NCI-H524 (cell line): Measurements from ENCODE around the gene SAMMSON.

Experiments used
- DNase-seq, 2 experiments: peaks; one replicate each; lab custom pipeline; 2025; lab: John Stamatoyannopoulos, UW

The SAMMSON gene

GRCh38 chr3:69999140-70000027 lies at the start of gene SAMMSON:
SAMMSON (plus strand) TSS chr3:69999733.
- no peak for DNase-seq

- no peak for DNase-seq
Observed at GRCh38 chr3:69951616-69952015, 47.9 kb upstream of the SAMMSON start.

DNA sequence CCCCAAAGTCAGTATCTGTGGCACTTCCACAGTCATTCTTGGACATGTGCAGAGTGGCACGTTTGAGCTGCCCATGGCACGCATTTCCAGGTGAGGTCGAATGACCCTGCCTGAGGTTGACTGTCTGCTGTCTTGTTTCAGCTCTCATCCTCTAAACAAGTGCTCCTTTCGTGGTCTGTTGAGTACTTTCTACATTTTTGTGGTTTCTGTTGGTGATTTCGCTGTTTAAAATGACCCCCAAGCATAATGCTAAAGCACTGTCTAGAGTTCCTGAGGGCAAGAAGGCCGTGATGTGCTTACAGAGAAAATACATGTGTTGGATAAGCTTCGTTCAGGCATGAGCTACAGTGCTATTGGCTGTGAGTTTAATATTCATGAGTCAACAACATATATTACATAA lies 40.0 kb upstream of the SAMMSON start:
- no peak for DNase-seq

GRCh38 chr3:69961706-69962439 lies 37.7 kb upstream of the SAMMSON start:
- no peak for DNase-seq

DNA sequence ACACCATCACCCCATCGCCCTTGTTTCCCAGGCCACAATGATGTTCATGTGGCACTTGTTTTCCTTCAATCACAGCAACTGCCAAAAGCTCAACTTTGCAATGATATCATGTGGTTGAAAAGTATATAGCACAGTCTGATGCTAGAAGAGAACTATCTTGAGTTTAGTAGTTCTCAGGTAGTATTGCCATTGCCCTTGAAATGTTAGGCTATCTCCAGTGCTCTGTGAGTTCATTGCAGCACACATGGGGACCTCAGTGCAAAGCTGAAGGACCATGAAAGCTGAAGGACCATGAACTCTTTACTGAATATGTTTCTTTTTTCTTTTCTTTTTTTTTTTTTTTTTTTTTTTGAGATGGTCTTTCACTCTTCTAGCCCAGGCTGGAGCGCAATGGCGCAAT lies 35.9 kb upstream of the SAMMSON start:
- DNase-seq: no peak

DNA sequence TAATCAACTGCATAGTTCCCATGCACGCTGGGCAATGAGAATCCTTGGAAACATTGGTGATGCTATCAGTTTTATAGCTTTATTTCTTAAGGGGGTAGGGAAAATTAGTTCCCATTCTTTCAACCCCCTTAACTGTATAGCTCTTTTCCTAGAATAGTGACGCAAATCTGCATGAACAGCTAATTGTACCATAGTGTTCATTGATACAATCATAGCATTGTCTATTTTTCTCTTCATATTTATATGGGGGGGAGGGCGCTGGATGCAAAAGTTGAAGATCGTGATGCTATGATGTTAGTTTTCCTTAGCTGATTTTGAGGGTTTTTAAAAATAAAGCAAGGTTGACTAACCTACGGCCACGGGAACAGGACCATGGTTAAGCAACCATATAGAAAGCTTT lies 32.4 kb upstream of the SAMMSON start:
- no peak for DNase-seq

DNA sequence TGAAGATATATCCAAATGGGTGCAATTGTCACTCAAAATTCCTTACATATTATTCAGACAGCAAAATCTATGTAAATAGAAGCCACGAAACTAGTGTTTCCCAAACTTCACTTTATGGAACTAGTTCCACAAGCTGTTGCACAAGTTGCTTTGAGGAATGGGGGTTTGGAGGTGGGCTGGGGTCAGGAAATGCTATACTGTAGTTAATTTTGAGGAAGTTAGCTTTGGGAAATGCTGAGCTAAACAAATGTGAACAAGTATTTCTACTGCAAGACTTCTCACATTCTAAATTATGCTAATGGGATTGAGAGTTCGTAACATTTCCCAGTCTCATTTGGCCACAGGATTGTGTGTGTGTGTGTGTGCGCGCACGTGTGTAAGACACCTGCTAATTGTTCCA lies 28.7 kb upstream of the SAMMSON start:
- DNase-seq: no peak

DNA sequence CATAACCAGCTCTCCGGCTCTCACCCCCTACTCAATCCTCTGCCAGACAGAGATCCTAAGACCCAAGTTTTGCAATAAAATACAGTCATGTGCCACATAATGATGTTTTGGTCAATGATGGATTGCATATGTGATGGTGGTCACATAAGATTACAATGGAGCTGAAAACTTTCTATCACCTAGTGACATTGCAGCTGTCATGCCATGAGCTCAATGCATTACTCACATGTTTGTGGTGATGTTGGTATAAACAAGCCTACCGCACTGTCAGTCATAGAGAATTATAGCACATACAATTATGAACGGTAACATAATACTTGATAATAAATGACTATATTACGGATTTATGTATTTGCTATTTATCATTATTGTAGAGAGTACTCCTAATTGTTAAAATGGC lies 26.9 kb upstream of the SAMMSON start:
- DNase-seq: no peak

- DNase-seq: no peak
Observed at GRCh38 chr3:69976021-69976420, 23.5 kb upstream of the SAMMSON start.

- DNase-seq: no peak
Observed at GRCh38 chr3:69983546-69984265, 15.8 kb upstream of the SAMMSON start.

- DNase-seq: no peak
Observed at GRCh38 chr3:69985266-69985665, 14.3 kb upstream of the SAMMSON start.

DNA sequence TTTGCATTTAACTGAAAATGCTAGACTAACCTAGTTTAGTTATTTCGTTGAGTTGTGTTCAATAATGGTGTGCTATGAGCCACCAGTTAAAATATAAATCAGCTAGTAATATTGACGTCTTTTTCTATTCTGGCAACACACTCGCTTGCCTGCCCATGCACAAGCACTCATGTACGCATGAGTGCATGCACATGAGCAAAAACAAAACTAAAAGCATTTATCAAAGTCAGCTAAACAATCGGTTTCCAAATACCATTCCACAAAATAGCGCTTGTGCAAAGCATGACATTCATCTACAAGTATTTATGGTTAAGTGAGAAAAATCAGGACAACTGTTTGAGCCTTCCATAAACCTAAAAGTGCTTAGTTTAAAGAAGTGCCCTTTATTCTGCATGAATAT lies 13.1 kb upstream of the SAMMSON start:
- no peak for DNase-seq

DNA sequence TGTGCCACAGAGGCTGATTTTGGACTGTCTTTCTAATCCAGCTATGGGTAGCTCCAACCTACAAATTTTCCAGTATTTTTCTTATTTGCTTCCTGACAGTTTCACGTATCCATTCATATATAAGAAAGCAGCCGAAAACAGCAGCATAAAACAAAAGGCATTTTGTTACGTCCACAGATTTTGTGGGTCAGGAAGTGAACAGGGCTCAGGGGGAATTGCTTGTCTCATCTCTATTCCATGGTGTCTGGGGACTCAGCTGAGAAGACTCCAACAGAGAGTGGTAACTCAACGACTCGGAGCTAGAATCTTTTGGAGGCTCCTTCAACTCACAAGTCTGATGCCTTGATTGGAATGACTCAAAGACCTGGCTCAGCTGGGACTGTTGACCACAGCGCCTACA lies 11.7 kb upstream of the SAMMSON start:
- DNase-seq: no peak

DNA sequence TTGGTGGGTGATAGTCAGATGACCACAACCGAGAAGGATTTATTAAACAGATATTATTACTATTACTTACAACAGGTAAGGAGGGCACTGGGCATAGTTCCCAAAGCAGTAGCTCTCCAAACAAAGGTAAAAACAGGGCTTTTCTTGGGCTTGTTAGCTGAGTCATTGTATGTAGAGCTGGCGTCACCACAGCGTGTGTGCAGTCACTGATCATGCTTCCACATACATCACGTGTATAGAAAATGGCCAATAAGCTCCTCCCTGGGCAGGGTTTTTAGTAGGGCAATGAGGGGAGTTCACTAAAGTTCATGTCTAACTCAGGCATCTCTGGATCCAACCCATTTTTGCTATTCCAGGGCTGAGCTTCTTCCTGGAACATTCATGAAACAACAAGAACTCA lies 5.8 kb upstream of the SAMMSON start:
- DNase-seq: no peak

DNA sequence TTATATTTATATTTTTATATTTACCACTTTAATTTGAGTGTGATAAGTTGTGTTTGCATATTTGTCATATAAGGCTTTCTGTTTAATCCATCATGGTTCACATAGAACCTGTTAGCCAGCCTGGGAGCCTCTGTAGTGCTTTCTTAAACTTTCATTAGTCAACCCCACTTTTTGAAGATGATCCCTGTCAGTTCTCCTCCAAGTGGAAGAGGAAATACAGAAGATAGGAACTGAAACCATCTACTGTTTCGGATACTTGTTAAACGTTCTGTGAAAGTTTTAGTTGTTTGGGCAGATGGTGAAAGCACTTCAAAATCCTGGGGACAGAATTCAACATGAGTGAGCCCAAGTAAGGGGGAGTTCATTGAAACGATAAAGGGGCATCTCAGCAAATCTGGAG lies 4.6 kb upstream of the SAMMSON start:
- DNase-seq: no peak

DNA sequence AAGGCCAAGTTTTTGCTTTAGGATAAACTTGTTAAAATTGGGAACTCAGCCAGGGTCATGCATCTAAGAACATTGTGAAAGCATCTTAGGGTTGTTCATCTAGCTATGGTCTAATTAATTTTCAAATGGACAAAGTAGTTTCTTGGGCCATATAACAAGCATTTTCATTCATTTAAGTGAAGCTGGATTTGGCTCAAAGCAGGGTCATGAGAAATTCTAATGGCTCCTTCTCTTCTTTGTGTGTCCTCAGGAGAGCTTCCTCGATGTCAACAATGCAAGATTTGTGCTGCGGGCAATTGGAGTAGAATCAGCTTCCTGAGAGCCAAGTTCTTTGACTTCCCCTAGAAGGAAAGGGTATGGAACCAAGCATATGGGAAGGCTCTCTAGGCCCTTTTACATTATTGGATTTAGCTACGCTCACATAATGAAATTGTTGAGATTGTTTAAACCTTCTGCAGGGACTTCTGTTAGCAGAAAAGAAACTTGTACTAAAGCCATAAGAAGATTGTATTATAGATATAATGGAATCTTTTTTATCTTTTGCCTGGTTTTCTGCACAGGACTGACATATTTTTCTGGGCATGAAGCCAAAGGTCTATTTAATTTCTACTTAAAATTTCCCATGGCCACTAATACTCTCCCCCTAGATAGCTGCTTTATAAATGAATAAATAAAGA lies 1.8 kb upstream of the SAMMSON start:
- DNase-seq: peak in 1 of 2 experiments; percentile 26

- no peak for DNase-seq
Observed at GRCh38 chr3:69998759-69999139, 784 bp upstream of the SAMMSON start.

DNA sequence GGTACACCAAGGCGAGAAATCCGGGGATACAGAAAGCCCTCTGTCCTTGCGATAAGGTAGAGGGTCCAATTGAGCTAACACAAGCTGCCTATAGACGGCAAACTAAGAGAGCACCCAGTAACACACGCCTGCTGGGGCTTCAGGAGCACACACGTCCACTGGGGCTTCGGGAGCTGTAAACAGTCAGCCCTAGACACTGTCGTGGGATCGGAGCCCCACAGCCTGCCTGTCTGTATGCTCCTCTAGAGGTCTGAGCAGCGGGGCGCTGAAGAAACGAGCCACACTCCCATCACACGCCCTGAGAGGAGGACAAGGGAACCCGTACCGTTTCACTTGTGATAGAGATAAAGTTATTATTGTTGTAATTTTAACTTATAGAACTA lies 486 bp downstream of the SAMMSON start:
- no peak for DNase-seq

DNA sequence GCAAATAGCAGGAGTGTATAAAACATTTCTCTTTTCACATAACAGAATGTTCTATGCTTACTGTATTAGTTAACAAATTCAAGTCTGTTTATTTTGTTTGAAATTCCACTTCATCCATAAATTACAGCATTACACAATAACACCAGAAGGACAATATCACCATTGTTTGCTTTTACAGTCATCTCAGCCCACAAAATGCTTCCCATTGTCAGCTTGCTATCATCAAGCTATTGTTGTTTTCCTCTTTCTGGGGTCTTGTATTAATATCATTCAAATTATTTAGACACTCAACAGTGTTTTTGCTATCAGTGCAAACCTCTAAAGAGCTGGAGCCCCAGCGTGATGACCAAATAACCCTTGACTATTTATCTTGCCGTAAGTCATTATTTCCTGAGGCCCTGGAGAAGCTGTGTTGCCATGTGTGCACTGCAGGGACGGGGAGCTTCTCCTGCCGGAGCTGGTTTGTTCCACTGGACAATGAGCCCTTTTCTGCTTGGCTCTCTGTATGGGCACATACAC lies 1.1 kb downstream of the SAMMSON start:
- no peak for DNase-seq

GRCh38 chr3:70003119-70003518 lies 3.6 kb downstream of the SAMMSON start:
- no peak for DNase-seq

GRCh38 chr3:70006089-70006488 lies 6.6 kb downstream of the SAMMSON start:
- DNase-seq: no peak

GRCh38 chr3:70010346-70010745 lies 10.8 kb downstream of the SAMMSON start:
- no peak for DNase-seq
